Calu3 (cell line): ENCODE results near the gene KRAS. TPM values are rescaled to one million over a fixed set of nuclear protein-coding genes. Genes with fewer than 3 reads are reported as not detected.

Experiments
- BruUV-seq: library from RNA; stranded (reverse); fragments of 400-500 nt; replicated peaks from 2 replicates; lab custom pipeline; 2021; lab: Mats Ljungman, UMichigan
- CTCF ChIA-PET: fragments of 300-600 bp; sonication (Branson Sonifier 250); formaldehyde crosslinking; loops from one replicate; lab custom pipeline; 2022; ENCODE audit warnings: antibody characterized with exemption; lab: Charles Lee
- DNase-seq: peaks from one replicate; pipeline ENCODE4 v3.0.0; 2022
- H3K27ac Mint-ChIP-seq: one replicate; pipeline ENCODE4 v1.8.0; 2022; ENCODE audit warnings: mixed read lengths; ENCODE audit not compliant: unreplicated experiment
- H3K27me3 Mint-ChIP-seq: one replicate; pipeline ENCODE4 v1.8.0; 2022; ENCODE audit warnings: mixed read lengths; ENCODE audit not compliant: unreplicated experiment
- H3K36me3 Mint-ChIP-seq: one replicate; pipeline ENCODE4 v1.8.0; 2022; ENCODE audit warnings: mild to moderate bottlenecking, moderate library complexity, mixed read lengths; ENCODE audit not compliant: insufficient read depth, unreplicated experiment
- H3K4me1 Mint-ChIP-seq: one replicate; pipeline ENCODE4 v1.8.0; 2022; ENCODE audit warnings: mild to moderate bottlenecking, low read depth, mixed read lengths; ENCODE audit not compliant: unreplicated experiment
- H3K4me3 Mint-ChIP-seq: one replicate; pipeline ENCODE4 v1.8.0; 2022; ENCODE audit warnings: mild to moderate bottlenecking, low read depth, moderate library complexity, mixed read lengths; ENCODE audit not compliant: unreplicated experiment
- H3K9me3 Mint-ChIP-seq: one replicate; pipeline ENCODE4 v1.8.0; 2022; ENCODE audit warnings: low read depth, mixed read lengths; ENCODE audit not compliant: unreplicated experiment
- intact Hi-C: fragments of 100-400 bp; cut with micrococcal nuclease; formaldehyde crosslinking; loops from one replicate; pipeline ENCODE4 v1.10.0; 2022; ENCODE audit not compliant: unreplicated experiment
- total RNA-seq: library from RNA; stranded (reverse); gene quantifications from 2 replicates; pipeline ENCODE4 v1.2.3, GENCODE V29; 2022
- TF ChIP-seq, protein P1 (sequence below): fragments of 200-600 bp; IDR thresholded peaks from one replicate; pipeline ENCODE4 v1.8.0; 2022; ENCODE audit warnings: antibody characterized with exemption; ENCODE audit not compliant: unreplicated experiment

KRAS gene
- total RNA-seq, 1 experiment from 2014 or later, result 35.2 TPM

DNA sequence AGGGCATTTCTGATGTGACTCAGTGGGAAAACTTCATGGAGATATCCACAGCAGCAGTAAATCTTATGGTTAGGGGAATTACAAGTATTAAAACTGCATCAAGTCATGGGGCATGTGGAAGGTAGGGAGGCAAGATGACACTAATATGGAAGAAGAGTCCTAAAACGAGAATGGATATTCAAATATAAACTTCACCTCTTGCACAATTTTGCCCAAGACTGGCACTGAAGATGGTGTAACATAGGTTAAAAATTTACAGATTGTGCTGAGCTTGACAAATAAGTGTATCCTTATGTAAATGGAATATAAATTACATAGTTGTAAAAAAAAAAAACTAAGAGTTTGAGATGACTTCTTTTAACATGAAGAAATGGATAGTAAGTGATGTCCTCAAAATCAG lies 42.9 kb downstream of the KRAS start:
- no peak overlapping the region for H3K27ac Mint-ChIP-seq
- no peak for DNase-seq
- peaks cover 8% of the 10 kb centered on the region for H3K36me3 Mint-ChIP-seq
- TF ChIP-seq, protein P1, sequence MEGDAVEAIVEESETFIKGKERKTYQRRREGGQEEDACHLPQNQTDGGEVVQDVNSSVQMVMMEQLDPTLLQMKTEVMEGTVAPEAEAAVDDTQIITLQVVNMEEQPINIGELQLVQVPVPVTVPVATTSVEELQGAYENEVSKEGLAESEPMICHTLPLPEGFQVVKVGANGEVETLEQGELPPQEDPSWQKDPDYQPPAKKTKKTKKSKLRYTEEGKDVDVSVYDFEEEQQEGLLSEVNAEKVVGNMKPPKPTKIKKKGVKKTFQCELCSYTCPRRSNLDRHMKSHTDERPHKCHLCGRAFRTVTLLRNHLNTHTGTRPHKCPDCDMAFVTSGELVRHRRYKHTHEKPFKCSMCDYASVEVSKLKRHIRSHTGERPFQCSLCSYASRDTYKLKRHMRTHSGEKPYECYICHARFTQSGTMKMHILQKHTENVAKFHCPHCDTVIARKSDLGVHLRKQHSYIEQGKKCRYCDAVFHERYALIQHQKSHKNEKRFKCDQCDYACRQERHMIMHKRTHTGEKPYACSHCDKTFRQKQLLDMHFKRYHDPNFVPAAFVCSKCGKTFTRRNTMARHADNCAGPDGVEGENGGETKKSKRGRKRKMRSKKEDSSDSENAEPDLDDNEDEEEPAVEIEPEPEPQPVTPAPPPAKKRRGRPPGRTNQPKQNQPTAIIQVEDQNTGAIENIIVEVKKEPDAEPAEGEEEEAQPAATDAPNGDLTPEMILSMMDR, result no peak
- no peak overlapping the region for H3K4me3 Mint-ChIP-seq
- CTCF ChIA-PET, result no interaction called here
- intact Hi-C loops, result no loop called here
- no peaks in the 10 kb centered on the region for H3K27me3 Mint-ChIP-seq
- no peaks in the 10 kb centered on the region for H3K9me3 Mint-ChIP-seq
- peaks cover 6% of the 10 kb centered on the region for H3K4me1 Mint-ChIP-seq
- no TSS peak for BruUV-seq

DNA sequence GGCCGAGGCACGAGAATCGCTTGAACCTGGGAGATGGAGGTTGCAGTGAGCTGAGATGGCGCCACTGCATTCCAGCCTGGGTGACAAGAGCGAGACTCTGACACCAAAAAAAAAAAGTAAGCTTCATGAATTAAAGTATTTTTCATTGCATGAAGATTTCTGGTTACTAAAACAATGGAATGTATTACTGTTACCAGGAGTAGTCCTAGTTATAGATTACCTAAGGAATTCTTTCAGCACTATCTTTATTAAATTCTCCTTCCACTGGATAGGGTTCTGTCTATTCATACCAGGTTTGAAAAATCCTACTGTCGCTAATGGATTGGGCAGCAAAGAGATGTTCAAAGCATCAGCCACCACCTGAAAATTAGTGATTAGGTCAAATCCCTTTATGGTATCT lies 43.3 kb downstream of the KRAS start:
- TF ChIP-seq, protein P1, result no peak
- H3K4me3 Mint-ChIP-seq, result no peak overlapping the region
- CTCF ChIA-PET, result interaction anchor here (0.7 kb wide), 1 partner anchor 1111 kb away, joined by 3 read pairs; no protein-coding TSS in a partner anchor
- H3K27me3 Mint-ChIP-seq, result no peaks in the 10 kb centered on the region
- BruUV-seq, result no TSS peak
- peaks cover 11% of the 10 kb centered on the region for H3K36me3 Mint-ChIP-seq
- no peaks in the 10 kb centered on the region for H3K9me3 Mint-ChIP-seq
- DNase-seq, result no peak
- H3K4me1 Mint-ChIP-seq, result peaks cover 6% of the 10 kb centered on the region
- no peak overlapping the region for H3K27ac Mint-ChIP-seq
- intact Hi-C loops, result no loop called here

DNA sequence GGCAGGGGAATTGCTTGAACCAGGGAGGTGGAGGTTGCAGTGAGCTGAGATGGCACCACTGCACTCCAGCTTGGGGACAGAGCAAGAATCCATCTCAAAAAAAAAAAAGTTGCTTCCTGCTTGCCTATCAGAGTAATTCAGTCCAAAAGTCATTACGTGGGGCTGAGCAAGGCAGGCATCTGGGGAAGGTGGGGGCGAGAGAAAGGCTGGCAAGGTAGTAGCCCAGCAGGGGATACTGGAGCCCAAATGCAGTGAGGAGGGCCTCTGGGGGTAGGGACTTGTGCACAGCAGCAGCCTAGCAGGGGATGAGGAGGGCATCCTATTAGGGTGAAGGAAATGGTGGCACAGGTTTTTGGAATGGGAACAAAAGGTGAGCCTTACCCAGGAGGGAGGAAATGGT lies 48.6 kb downstream of the KRAS start:
- no TSS peak for BruUV-seq
- no peak for DNase-seq
- TF ChIP-seq, protein P1, result no peak
- Mint-ChIP-seq H3K4me1 (no peaks in the 10 kb centered on the region), H3K27me3 (no peaks in the 10 kb centered on the region), H3K4me3 (no peak overlapping the region), H3K36me3 (peaks cover 10% of the 10 kb centered on the region), H3K9me3 (no peaks in the 10 kb centered on the region), H3K27ac (peak overlapping the region; percentile 21)
- intact Hi-C loops, result no loop called here
- CTCF ChIA-PET, result no interaction called here

DNA sequence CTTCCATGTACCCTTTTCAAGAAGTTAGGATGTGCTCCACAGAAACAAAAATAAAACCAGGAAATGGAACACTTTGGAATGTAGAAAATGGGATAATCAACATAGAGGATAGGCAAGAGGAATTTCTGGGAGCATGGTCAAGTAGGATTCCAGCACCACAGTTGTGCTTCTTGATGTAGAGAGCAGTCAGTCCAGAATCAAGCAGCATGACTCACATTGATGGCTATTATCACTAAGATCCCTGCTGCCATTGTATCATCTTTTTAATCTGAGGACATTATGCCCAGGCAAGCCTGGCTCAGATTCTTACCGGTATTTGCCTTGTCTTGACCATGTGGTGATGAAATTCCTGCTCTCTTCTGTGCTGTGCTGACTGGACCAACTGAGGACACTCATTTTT lies 50.0 kb downstream of the KRAS start:
- no peaks in the 10 kb centered on the region for H3K27me3 Mint-ChIP-seq
- no peak overlapping the region for H3K4me3 Mint-ChIP-seq
- H3K27ac Mint-ChIP-seq, result no peak overlapping the region
- CTCF ChIA-PET, result no interaction called here
- peaks cover 15% of the 10 kb centered on the region for H3K36me3 Mint-ChIP-seq
- H3K9me3 Mint-ChIP-seq, result no peaks in the 10 kb centered on the region
- no TSS peak for BruUV-seq
- no peak for DNase-seq
- no peaks in the 10 kb centered on the region for H3K4me1 Mint-ChIP-seq
- TF ChIP-seq, protein P1, result no peak
- intact Hi-C loops, result no loop called here
